H9 (cell line): Measurements from ENCODE around the gene SPATA16. TPM values are rescaled to one million over a fixed set of nuclear protein-coding genes. Genes with fewer than 3 reads are reported as not detected.

Experiments
- DNase-seq: peaks from one replicate; pipeline ENCODE4 v3.0.0-alpha.2; 2017
- H2AFZ ChIP-seq: one replicate; pipeline ENCODE4 v1.6.1; 2013; ENCODE audit warnings: mild to moderate bottlenecking, low read length, control low read depth, moderate library complexity
- H2AK5ac ChIP-seq: 2 replicates; pipeline ENCODE4 v1.6.1; 2013; ENCODE audit warnings: low read length, control low read depth, mixed read lengths; ENCODE audit not compliant: insufficient read length
- H2BK120ac ChIP-seq: one replicate; pipeline ENCODE4 v1.6.1; 2013; ENCODE audit warnings: low read depth, mild to moderate bottlenecking, low read length, control low read depth, inconsistent platforms; ENCODE audit not compliant: poor library complexity, severe bottlenecking
- H2BK12ac ChIP-seq: 2 replicates; pipeline ENCODE4 v1.6.1; 2013; ENCODE audit warnings: low read length, control low read depth, mixed read lengths, low read depth; ENCODE audit not compliant: insufficient read length
- H2BK15ac ChIP-seq: 2 replicates; pipeline ENCODE4 v1.6.1; 2013; ENCODE audit warnings: low read depth, low read length, control low read depth
- H2BK20ac ChIP-seq: one replicate; pipeline ENCODE4 v1.6.1; 2013; ENCODE audit warnings: low read depth, mild to moderate bottlenecking, low read length, control low read depth, inconsistent platforms; ENCODE audit not compliant: poor library complexity, severe bottlenecking
- H2BK5ac ChIP-seq: 2 replicates; pipeline ENCODE4 v1.6.1; 2013; ENCODE audit warnings: low read length, control low read depth, mixed read lengths; ENCODE audit not compliant: insufficient read length
- H3K14ac ChIP-seq: 2 replicates; pipeline ENCODE4 v1.6.1; 2013; ENCODE audit warnings: low read length, control low read depth; ENCODE audit not compliant: insufficient read depth
- H3K18ac ChIP-seq: 2 replicates; pipeline ENCODE4 v1.6.1; 2013; ENCODE audit warnings: low read depth, mild to moderate bottlenecking, mixed read lengths, low read length, control low read depth; ENCODE audit not compliant: insufficient read length
- H3K23ac ChIP-seq: 2 replicates; pipeline ENCODE4 v1.6.1; 2013; ENCODE audit warnings: low read length, control low read depth, mixed read lengths, low read depth; ENCODE audit not compliant: insufficient read length
- H3K23me2 ChIP-seq: 2 replicates; pipeline ENCODE4 v1.6.1; 2013; ENCODE audit warnings: low read depth, mild to moderate bottlenecking, mixed read lengths, low read length, control low read depth; ENCODE audit not compliant: insufficient read length, poor library complexity, severe bottlenecking
- H3K27ac ChIP-seq: 2 replicates; pipeline ENCODE4 v1.5.1; 2013; ENCODE audit warnings: low read length, control low read depth, mixed read lengths, low read depth; ENCODE audit not compliant: insufficient read length
- H3K27me3 ChIP-seq: 2 replicates; pipeline ENCODE4 v1.6.1; 2013; ENCODE audit warnings: low read length, control low read depth, inconsistent platforms; ENCODE audit not compliant: insufficient read depth
- H3K4ac ChIP-seq: 2 replicates; pipeline ENCODE4 v1.6.1; 2013; ENCODE audit warnings: low read depth, mild to moderate bottlenecking, control low read depth, inconsistent platforms, low read length, moderate library complexity
- H3K4me1 ChIP-seq: 2 replicates; pipeline ENCODE4 v1.6.1; 2013; ENCODE audit warnings: low read length, control low read depth, inconsistent platforms; ENCODE audit not compliant: insufficient read depth
- H3K4me2 ChIP-seq: 2 replicates; pipeline ENCODE4 v1.6.1; 2013; ENCODE audit warnings: low read length, control low read depth, mixed read lengths; ENCODE audit not compliant: insufficient read length, insufficient read depth
- H3K56ac ChIP-seq: 2 replicates; pipeline ENCODE4 v1.6.1; 2013; ENCODE audit warnings: low read depth, mild to moderate bottlenecking, mixed read lengths, low read length, control low read depth; ENCODE audit not compliant: insufficient read length
- H3K79me1 ChIP-seq: 2 replicates; pipeline ENCODE4 v1.6.1; 2013; ENCODE audit warnings: low read depth, mild to moderate bottlenecking, moderate library complexity, low read length, control low read depth, inconsistent platforms; ENCODE audit not compliant: insufficient read depth, poor library complexity, severe bottlenecking
- H3K79me2 ChIP-seq: 2 replicates; pipeline ENCODE4 v1.6.1; 2013; ENCODE audit warnings: low read length, control low read depth, inconsistent platforms; ENCODE audit not compliant: insufficient read depth
- H3K9ac ChIP-seq: 2 replicates; pipeline ENCODE4 v1.6.1; 2013; ENCODE audit warnings: low read length, control low read depth, mixed read lengths; ENCODE audit not compliant: insufficient read length; ENCODE audit errors: extremely low read depth
- H3K9me3 ChIP-seq: one replicate; pipeline ENCODE4 v1.6.1; 2013; ENCODE audit warnings: low read depth, low read length, inconsistent platforms; ENCODE audit not compliant: control insufficient read depth
- H3T11ph ChIP-seq: one replicate; pipeline ENCODE4 v1.6.1; 2013; ENCODE audit warnings: mild to moderate bottlenecking, low read length, control low read depth, inconsistent platforms
- H4K20me1 ChIP-seq: one replicate; pipeline ENCODE4 v1.6.1; 2013; ENCODE audit not compliant: control insufficient read depth, insufficient read length, insufficient read depth
- H4K5ac ChIP-seq: 2 replicates; pipeline ENCODE4 v1.6.1; 2013; ENCODE audit warnings: low read depth, mild to moderate bottlenecking, mixed read lengths, low read length, control low read depth; ENCODE audit not compliant: insufficient read length
- H4K8ac ChIP-seq: replicated peaks from 2 replicates; pipeline ENCODE4 v1.6.1; 2013; ENCODE audit warnings: low read length, control low read depth, mixed read lengths, low read depth; ENCODE audit not compliant: insufficient read length
- H4K91ac ChIP-seq: 2 replicates; pipeline ENCODE4 v1.6.1; 2013; ENCODE audit warnings: low read depth, mild to moderate bottlenecking, moderate library complexity, mixed read lengths, low read length, control low read depth; ENCODE audit not compliant: insufficient read length
- H3K27ac Mint-ChIP-seq, 3 experiments: 2 replicates in 2 of 3; 3 replicates in 1 of 3; pipeline ENCODE4 v1.8.0; 2020 to 2021; ENCODE audit warnings: mixed read lengths in 3 of 3, mild to moderate bottlenecking in 1 of 3, moderate library complexity in 1 of 3
- H3K27me3 Mint-ChIP-seq: 2 replicates; pipeline ENCODE4 v1.8.0; 2021; ENCODE audit warnings: low read depth, mild to moderate bottlenecking, moderate library complexity, mixed read lengths
- H3K36me3 Mint-ChIP-seq, 3 experiments: 2 replicates in 2 of 3; 3 replicates in 1 of 3; pipeline ENCODE4 v1.8.0; 2020 to 2021; ENCODE audit warnings: low read depth in 3 of 3, mixed read lengths in 3 of 3; ENCODE audit not compliant: insufficient read depth in 1 of 3
- H3K4me1 Mint-ChIP-seq, 2 experiments: 2 replicates each; pipeline ENCODE4 v1.8.0; 2020; ENCODE audit warnings: mixed read lengths in 2 of 2
- H3K4me3 Mint-ChIP-seq, 2 experiments: 2 replicates in 1 of 2; 3 replicates in 1 of 2; pipeline ENCODE4 v1.8.0; 2020 to 2021; ENCODE audit warnings: mild to moderate bottlenecking in 2 of 2, mixed read lengths in 2 of 2, moderate library complexity in 1 of 2
- H3K9me3 Mint-ChIP-seq, 2 experiments: 2 replicates in 1 of 2; 3 replicates in 1 of 2; pipeline ENCODE4 v1.8.0; 2020; ENCODE audit warnings: mild to moderate bottlenecking in 2 of 2, mixed read lengths in 2 of 2, moderate library complexity in 1 of 2
- WGBS: extraction: QIAGEN DNeasy Blood & Tissue Kit; methylation state at CpG from one replicate; pipeline ENCODE4 v1.1.7; 2013; ENCODE audit warnings: missing lambda C conversion rate, low lambda C conversion rate, mixed read lengths; ENCODE audit not compliant: insufficient read length; ENCODE audit errors: extremely low coverage; 5-methylcytosine and 5-hydroxymethylcytosine counted together
- total RNA-seq: library from RNA; stranded (reverse); gene quantifications from 2 replicates; pipeline ENCODE4 v1.2.1, GENCODE V29; 2021
- TF ChIP-seq, protein P1 (sequence below): fragments of 200-600 bp; sonication (generic); conservative IDR thresholded peaks from 3 replicates; pipeline ENCODE4 v1.8.0; 2021; ENCODE audit warnings: antibody characterized with exemption, mild to moderate bottlenecking

The SPATA16 gene
- total RNA-seq, 1 experiment from 2014 or later = not detected

DNA sequence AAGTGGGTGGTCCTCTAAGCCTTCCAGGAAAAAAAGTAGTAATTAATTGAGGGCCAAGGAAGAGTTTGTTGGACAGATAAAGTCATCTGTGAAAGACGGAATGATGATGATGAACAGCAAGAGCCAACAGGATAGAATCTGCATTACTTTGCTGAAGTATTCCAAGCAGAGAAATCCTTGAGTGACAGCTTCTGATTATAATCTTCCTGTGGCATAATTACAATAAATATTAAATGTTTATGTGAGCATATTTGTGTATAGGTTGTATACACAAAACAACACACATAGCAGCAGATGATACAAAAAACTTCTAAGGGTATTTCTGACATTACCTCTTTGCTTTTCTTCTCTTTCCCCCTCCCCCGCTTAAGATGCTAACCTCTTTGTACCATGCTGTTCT, 147.6 kb downstream of the SPATA16 start:
- Histone ChIP-seq H3K4me1 (no peaks in the 10 kb centered on the region; the same call in 1 of the 2 replicates), H3K4me2 (no peak overlapping the region), H2BK15ac (no peak overlapping the region), H3K56ac (no peak overlapping the region), H3K9ac (no peak overlapping the region), H2BK12ac (no peak overlapping the region), H4K20me1 (no peaks in the 10 kb centered on the region), H2BK120ac (no peak overlapping the region), H3K27me3 (no peaks in the 10 kb centered on the region), H2AFZ (no peak overlapping the region), H2AK5ac (no peak overlapping the region), H2BK5ac (no peak overlapping the region), H4K5ac (no peak overlapping the region), H3T11ph (no peak overlapping the region), H3K23me2 (no peaks in the 10 kb centered on the region), H3K79me2 (no peaks in the 10 kb centered on the region), H3K14ac (no peak overlapping the region), H4K91ac (no peak overlapping the region), H2BK20ac (no peak overlapping the region), H3K18ac (no peak overlapping the region), H3K27ac (no peak overlapping the region), H3K9me3 (no peaks in the 10 kb centered on the region), H4K8ac (no peak overlapping the region), H3K23ac (no peak overlapping the region), H3K79me1 (no peaks in the 10 kb centered on the region), H3K4ac (no peak overlapping the region)
- whole genome bisulfite sequencing = no CpG with 5 or more reads among the region's 2 CpGs
- Mint-ChIP-seq H3K27me3 (no peaks in the 10 kb centered on the region), H3K4me3 (no peak overlapping the region), H3K36me3 (no peaks in the 10 kb centered on the region; a peak in 1 of 7 replicates), H3K9me3 (no peaks in the 10 kb centered on the region), H3K4me1 (peaks cover 27 to 30% of the 10 kb centered on the region in 2 experiments), H3K27ac (no peak overlapping the region)
- no peak for DNase-seq
- TF ChIP-seq, protein P1, sequence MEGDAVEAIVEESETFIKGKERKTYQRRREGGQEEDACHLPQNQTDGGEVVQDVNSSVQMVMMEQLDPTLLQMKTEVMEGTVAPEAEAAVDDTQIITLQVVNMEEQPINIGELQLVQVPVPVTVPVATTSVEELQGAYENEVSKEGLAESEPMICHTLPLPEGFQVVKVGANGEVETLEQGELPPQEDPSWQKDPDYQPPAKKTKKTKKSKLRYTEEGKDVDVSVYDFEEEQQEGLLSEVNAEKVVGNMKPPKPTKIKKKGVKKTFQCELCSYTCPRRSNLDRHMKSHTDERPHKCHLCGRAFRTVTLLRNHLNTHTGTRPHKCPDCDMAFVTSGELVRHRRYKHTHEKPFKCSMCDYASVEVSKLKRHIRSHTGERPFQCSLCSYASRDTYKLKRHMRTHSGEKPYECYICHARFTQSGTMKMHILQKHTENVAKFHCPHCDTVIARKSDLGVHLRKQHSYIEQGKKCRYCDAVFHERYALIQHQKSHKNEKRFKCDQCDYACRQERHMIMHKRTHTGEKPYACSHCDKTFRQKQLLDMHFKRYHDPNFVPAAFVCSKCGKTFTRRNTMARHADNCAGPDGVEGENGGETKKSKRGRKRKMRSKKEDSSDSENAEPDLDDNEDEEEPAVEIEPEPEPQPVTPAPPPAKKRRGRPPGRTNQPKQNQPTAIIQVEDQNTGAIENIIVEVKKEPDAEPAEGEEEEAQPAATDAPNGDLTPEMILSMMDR = no peak
